GM10266 (cell line): ENCODE data around the gene POLR3G.

ENCODE experiments used
- DNase-seq: peaks from one replicate; pipeline ENCODE4 v3.0.0; 2012; ENCODE audit errors: extremely low spot score
- CTCF ChIP-seq: IDR thresholded peaks from 2 replicates; pipeline ENCODE4 v1.5.1; 2012; ENCODE audit warnings: mild to moderate bottlenecking, low read depth; ENCODE audit not compliant: control insufficient read depth, insufficient read depth; ENCODE audit errors: missing control alignments

POLR3G gene

GRCh38 chr5:90542827-90543519, 68.3 kb downstream of the POLR3G start:
- no peak for TF ChIP-seq CTCF
- no peak for DNase-seq

GRCh38 chr5:90545511-90545910, 70.8 kb downstream of the POLR3G start:
- no peak for DNase-seq
- TF ChIP-seq CTCF: no peak

- DNase-seq: no peak
- TF ChIP-seq CTCF: no peak
These were observed 71.7 kb downstream of the POLR3G start for GRCh38 chr5:90546216-90546837.

- no peak for DNase-seq
- no peak for TF ChIP-seq CTCF
These were observed 72.4 kb downstream of the POLR3G start for GRCh38 chr5:90547072-90547536.

- TF ChIP-seq CTCF: no peak
- no peak for DNase-seq
These were observed 73.5 kb downstream of the POLR3G start for GRCh38 chr5:90548069-90548593.

GRCh38 chr5:90549223-90549622, 74.6 kb downstream of the POLR3G start:
- no peak for DNase-seq
- no peak for TF ChIP-seq CTCF

GRCh38 chr5:90549729-90550275, 75.1 kb downstream of the POLR3G start:
- no peak for TF ChIP-seq CTCF
- no peak for DNase-seq
